ENCODE data around the gene PRPF39.
"Not testable (repeated sequence)": the region's sequence is repeated elsewhere in the genome, so short reads cannot be mapped to it uniquely, and the experiment has no call there.

The PRPF39 gene

DNA sequence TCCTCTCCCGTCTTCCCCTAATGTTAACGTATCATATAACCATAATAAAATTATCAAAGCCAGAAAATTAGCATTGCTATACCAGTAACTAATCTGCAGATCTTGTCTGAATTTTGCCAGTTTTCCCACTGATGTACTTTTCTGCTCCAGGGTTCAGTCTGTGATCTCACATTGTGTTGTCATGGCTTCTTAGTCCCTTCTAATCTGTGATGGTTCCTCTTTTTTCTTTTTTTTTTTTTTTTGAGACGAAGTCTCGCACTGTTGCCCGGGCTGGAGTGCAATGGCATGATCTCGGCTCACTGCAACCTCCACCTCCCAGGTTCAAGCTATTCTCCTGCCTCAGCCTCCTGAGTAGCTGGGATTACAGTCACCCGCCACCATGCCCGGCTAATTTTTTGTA is 58.2 kb downstream of the PRPF39 start:
- not testable (repeated sequence) for DNase-seq

DNA sequence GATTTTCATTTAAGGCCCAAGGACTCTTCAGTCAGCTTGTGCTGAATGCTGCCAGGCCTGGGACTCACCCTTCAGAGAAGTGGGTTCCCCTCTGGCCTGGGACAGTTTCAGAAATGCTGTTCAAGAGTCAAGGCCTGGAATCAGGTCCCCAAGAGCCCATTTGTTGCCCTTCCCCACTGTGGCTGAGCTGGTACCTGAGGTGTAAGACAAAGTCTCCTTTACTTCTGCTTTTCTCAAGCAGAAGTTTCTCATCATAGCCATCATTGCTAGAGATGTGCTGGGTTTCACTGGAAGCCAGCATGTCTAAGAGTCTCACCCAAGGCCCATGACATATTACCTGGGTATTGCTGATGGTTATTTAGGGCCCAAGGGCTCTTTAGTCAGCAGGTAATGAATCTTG is 60.7 kb downstream of the PRPF39 start:
- DNase-seq: no peak

DNA sequence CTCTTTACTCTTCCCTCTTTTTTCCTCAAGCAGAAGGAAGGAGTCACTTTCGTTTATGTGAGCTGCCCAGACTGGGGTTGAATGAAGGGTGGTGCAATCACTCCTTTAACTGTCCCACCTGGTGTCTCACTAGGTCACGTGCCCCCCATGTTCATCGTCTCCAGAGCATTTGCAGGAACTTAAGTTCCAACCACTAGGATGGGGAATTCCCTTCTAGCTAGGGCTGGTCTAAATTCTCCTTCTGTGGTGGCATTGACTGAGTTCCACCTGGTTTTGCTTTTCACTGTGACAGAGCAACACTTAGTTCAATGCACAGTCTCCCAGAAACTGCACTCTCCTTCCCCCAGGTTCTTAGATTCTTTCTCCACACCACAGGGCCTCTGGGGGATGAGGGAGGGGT is 61.3 kb downstream of the PRPF39 start:
- DNase-seq: no peak

DNA sequence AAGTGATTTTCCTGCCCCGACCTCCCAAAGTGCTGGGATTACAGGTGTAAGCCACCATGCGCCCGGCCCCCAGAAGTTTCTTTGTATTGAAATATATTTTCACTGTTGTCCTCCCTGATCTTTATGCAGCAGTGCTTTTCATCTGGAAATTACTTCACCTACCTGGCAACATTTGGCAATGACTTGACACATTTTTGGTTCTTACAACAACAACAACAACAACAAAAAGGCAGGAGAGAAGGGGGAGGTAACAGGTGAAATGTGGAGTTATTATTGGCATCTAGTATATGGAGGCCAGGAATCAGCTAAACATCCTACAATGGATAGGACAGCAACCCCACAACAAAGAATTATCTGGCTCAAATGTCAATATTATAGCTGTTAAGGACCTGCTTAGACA is 65.7 kb downstream of the PRPF39 start:
- DNase-seq: no peak

DNA sequence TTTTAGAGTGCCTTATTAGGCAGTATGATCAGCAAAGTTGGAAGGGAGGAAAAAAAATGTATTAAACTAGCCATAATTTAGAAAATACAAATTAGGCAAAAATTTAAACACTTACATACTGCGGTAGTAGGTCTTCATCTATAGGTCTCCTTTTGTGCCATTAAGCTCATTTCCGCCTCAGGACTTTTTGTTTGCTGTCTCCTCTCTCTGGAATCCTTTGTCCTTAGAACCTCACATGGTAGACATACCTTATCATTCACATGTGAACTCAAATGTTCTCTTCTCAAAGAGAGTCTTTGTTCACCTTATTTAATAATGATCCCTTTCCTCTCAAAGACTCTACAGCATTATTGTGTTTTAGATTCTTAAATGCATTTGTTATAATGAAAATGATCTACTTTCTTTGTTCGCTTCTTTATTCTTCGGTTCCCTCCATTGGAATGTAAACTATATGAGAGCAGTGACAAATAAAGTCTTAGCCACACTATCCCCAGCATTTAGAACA is 66.5 kb downstream of the PRPF39 start:
- no peak for DNase-seq

DNA sequence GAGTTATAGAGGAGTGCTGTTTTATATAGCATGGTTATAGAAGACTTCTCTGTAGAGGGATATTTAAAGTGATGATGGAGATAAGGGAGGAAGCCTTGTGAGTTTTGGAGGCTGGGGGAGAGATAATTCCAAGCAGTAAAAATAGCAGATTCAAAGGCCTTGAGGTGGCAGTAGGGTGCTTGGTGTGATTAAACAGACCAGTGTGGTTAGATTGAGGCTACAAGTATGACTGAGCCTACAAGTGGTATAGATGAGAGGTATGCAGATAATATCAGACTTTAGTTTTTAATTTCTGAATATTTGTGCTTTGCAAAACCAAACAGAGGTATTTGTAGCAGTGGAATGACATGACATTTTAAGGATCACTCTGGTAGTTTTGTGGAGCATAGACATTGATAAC is 72.2 kb downstream of the PRPF39 start:
- no peak for DNase-seq

All from NCI-H2171 (cell line).